GM12878 (cell line): ENCODE measurements around the gene SYNGR4. TPM values are rescaled to one million over a fixed set of nuclear protein-coding genes. Genes with fewer than 3 reads are reported as not detected.
A peak's percentile ranks its signal among the peaks of the same experiment; 100 is the strongest.

Source experiments
- ATAC-seq: fragments of 200-7000 bp; cut with Tn5 transposase; 3 replicates; pipeline ENCODE4 v1.9.1; 2020; ENCODE audit warnings: mild to moderate bottlenecking, moderate library complexity
- BruUV-seq: library from RNA; stranded (reverse); fragments of 400-500 nt; replicated peaks from 2 replicates; lab custom pipeline; 2021; lab: Mats Ljungman, UMichigan
- CTCF ChIA-PET: fragments of 300-600 bp; sonication (Branson Sonifier 250); formaldehyde crosslinking; extraction: SDS; loops from one replicate; lab custom pipeline; 2021; ENCODE audit warnings: inconsistent platforms; lab: Yijun Ruan, JAX
- POLR2A ChIA-PET: fragments of 350-600 bp; formaldehyde crosslinking; extraction: SDS; loops from one replicate; lab custom pipeline; 2021; ENCODE audit warnings: inconsistent platforms; lab: Charles Lee
- RAD21 ChIA-PET: fragments of 300-600 bp; sonication (Branson Sonifier 250); formaldehyde crosslinking; loops from one replicate; lab custom pipeline; 2023; ENCODE audit warnings: antibody characterized with exemption; ENCODE audit not compliant: unreplicated experiment; lab: Charles Lee
- SMC1A ChIA-PET: fragments of 300-600 bp; sonication (Branson Sonifier 250); formaldehyde crosslinking; loops from one replicate; lab custom pipeline; 2023; ENCODE audit not compliant: unreplicated experiment, uncharacterized antibody; lab: Charles Lee
- DNase-seq: peaks from one replicate; pipeline ENCODE4 v3.0.0-alpha.2; 2011; ENCODE audit warnings: low read depth, low spot score
- FAIRE-seq: peaks from 3 replicates; lab custom pipeline; 2011; peaks lifted over from hg19 to GRCh38; lab: Jason Lieb, UNC
- H2AFZ ChIP-seq: 2 replicates; pipeline ENCODE4 v1.6.0; 2011; ENCODE audit warnings: low read depth, low read length, control low read depth; ENCODE audit not compliant: control insufficient read depth
- H3K27ac ChIP-seq: 2 replicates; pipeline ENCODE4 v1.5.1; 2011; ENCODE audit warnings: control low read depth; ENCODE audit not compliant: control insufficient read depth, insufficient read depth
- H3K27me3 ChIP-seq, 2 experiments: replicated peaks in 1 of 2; 2 replicates each; pipeline versions ENCODE4 v1.6.0 to v1.6.1; 2011; ENCODE audit warnings: low read length in 1 of 2; ENCODE audit not compliant: control insufficient read depth in 2 of 2, insufficient read depth in 2 of 2
- H3K36me3 ChIP-seq, 2 experiments: 2 replicates each; pipeline ENCODE4 v1.5.1; 2011; ENCODE audit warnings: low read length in 1 of 2; ENCODE audit not compliant: control insufficient read depth in 2 of 2, insufficient read depth in 2 of 2
- H3K4me1 ChIP-seq: 2 replicates; pipeline ENCODE4 v1.6.1; 2011; ENCODE audit warnings: mild to moderate bottlenecking, low read length, moderate library complexity, mixed read lengths; ENCODE audit not compliant: control insufficient read depth, insufficient read depth
- H3K4me2 ChIP-seq: 2 replicates; pipeline ENCODE4 v1.6.0; 2011; ENCODE audit warnings: control low read depth; ENCODE audit not compliant: control insufficient read depth, insufficient read depth
- H3K4me3 ChIP-seq: fragments of 200-600 bp; sonication (generic); 2 replicates; pipeline ENCODE4 v1.5.1; 2016
- H3K79me2 ChIP-seq: 2 replicates; pipeline ENCODE4 v1.6.0; 2011; ENCODE audit warnings: low read length; ENCODE audit not compliant: control insufficient read depth, insufficient read depth
- H3K9ac ChIP-seq: 2 replicates; pipeline ENCODE4 v1.8.0; 2011; ENCODE audit warnings: low read length, control low read depth, mixed read lengths; ENCODE audit not compliant: control insufficient read depth, insufficient read depth
- H3K9me3 ChIP-seq: replicated peaks from 3 replicates; pipeline ENCODE4 v1.5.1; 2011; ENCODE audit warnings: mild to moderate bottlenecking, low read length; ENCODE audit not compliant: control insufficient read depth, insufficient read depth
- H4K20me1 ChIP-seq: 2 replicates; pipeline ENCODE4 v1.6.0; 2011; ENCODE audit not compliant: control insufficient read depth, insufficient read depth
- ASH2L ChIP-seq: fragments of 300-600, 200-600 bp; sonication (generic); IDR thresholded peaks from 2 replicates; pipeline ENCODE4 v1.6.1; 2017; ENCODE audit warnings: low read depth, mild to moderate bottlenecking, borderline replicate concordance
- CTCF ChIP-seq, 3 experiments: IDR thresholded peaks in 2 of 3; conservative IDR thresholded peaks in 1 of 3; 2 replicates each; pipeline ENCODE4 v1.5.1; 2011; ENCODE audit warnings: low read depth in 3 of 3, low read length in 3 of 3, mild to moderate bottlenecking in 3 of 3, control low read depth in 2 of 3, moderate library complexity in 2 of 3, inconsistent platforms in 1 of 3, mixed read lengths in 1 of 3; ENCODE audit not compliant: control insufficient read depth in 2 of 3, insufficient read depth in 1 of 3; ENCODE audit errors: extremely low read depth in 1 of 3
- DPF2 ChIP-seq: fragments of 450-650 bp; IDR thresholded peaks from 2 replicates; pipeline ENCODE4 v1.6.1; 2017; ENCODE audit warnings: mild to moderate bottlenecking
- HDAC6 ChIP-seq: fragments of 200-600 bp; sonication (generic); IDR thresholded peaks from one replicate; pipeline ENCODE4 v1.8.0; 2017; ENCODE audit warnings: antibody characterized with exemption; ENCODE audit not compliant: unreplicated experiment
- IRF3 ChIP-seq: fragments of 450-650 bp; IDR thresholded peaks from 2 replicates; pipeline ENCODE4 v1.6.1; 2014; ENCODE audit warnings: mild to moderate bottlenecking
- JUNB ChIP-seq: IDR thresholded peaks from 2 replicates; pipeline ENCODE4 v1.6.1; 2016; ENCODE audit warnings: antibody characterized with exemption, mild to moderate bottlenecking
- NFXL1 ChIP-seq: fragments of 450-650 bp; IDR thresholded peaks from 2 replicates; pipeline ENCODE4 v1.6.1; 2017; ENCODE audit warnings: antibody characterized with exemption, mild to moderate bottlenecking, borderline replicate concordance
- NR2F1 ChIP-seq: fragments of 450-650 bp; conservative IDR thresholded peaks from 2 replicates; pipeline ENCODE4 v1.6.1; 2017; ENCODE audit warnings: mild to moderate bottlenecking
- PAX5 ChIP-seq: IDR thresholded peaks from 2 replicates; pipeline ENCODE4 v1.6.1; 2011; ENCODE audit warnings: low read depth, low read length, borderline replicate concordance
- RAD21 ChIP-seq: IDR thresholded peaks from 2 replicates; pipeline ENCODE4 v1.6.1; 2011; ENCODE audit warnings: mild to moderate bottlenecking, low read depth, low read length, moderate library complexity; ENCODE audit not compliant: insufficient read depth
- RB1 ChIP-seq: fragments of 450-650 bp; formaldehyde crosslinking; IDR thresholded peaks from 2 replicates; pipeline ENCODE4 v1.6.1; 2017; ENCODE audit warnings: mild to moderate bottlenecking, borderline replicate concordance
- RUNX3 ChIP-seq: IDR thresholded peaks from 2 replicates; pipeline ENCODE4 v1.6.1; 2012; ENCODE audit warnings: low read length, inconsistent platforms
- SKIL ChIP-seq: fragments of 450-650 bp; IDR thresholded peaks from 2 replicates; pipeline ENCODE4 v1.6.1; 2017; ENCODE audit warnings: mild to moderate bottlenecking, low read depth, inconsistent platforms; ENCODE audit not compliant: poor library complexity, severe bottlenecking
- SMAD5 ChIP-seq: IDR thresholded peaks from 2 replicates; pipeline ENCODE4 v1.6.1; 2016; ENCODE audit warnings: antibody characterized with exemption, low read depth
- YBX1 ChIP-seq: fragments of 450-650 bp; IDR thresholded peaks from 2 replicates; pipeline ENCODE4 v1.6.1; 2016; ENCODE audit warnings: antibody characterized with exemption
- YY1 ChIP-seq: IDR thresholded peaks from 2 replicates; pipeline ENCODE4 v1.6.1; 2011; ENCODE audit warnings: low read depth, mild to moderate bottlenecking, low read length
- ZNF217 ChIP-seq: fragments of 450-650 bp; IDR thresholded peaks from 2 replicates; pipeline ENCODE4 v1.6.1; 2017; ENCODE audit warnings: antibody characterized with exemption, mild to moderate bottlenecking
- ZNF24 ChIP-seq: fragments of 450-650 bp; IDR thresholded peaks from 2 replicates; pipeline ENCODE4 v1.6.1; 2017; ENCODE audit warnings: antibody characterized with exemption, mild to moderate bottlenecking
- WGBS: methylation state at CpG from one replicate; pipeline ENCODE4 v1.1.6; 2016; ENCODE audit warnings: low lambda C conversion rate; ENCODE audit not compliant: insufficient replicate concordance, insufficient coverage; ENCODE audit errors: missing lambda C conversion rate; 5-methylcytosine and 5-hydroxymethylcytosine counted together
- in situ Hi-C: fragments of 300-500 bp; cut with MboI; formaldehyde crosslinking; loops from 9 replicates; pipeline ENCODE4 v1.14.3; 2018; ENCODE audit warnings: mixed read lengths
- intact Hi-C: fragments of 100-400 bp; cut with micrococcal nuclease; formaldehyde crosslinking; loops from one replicate; pipeline ENCODE4 v1.14.2; 2022; ENCODE audit not compliant: unreplicated experiment
- polyA plus RNA-seq, 11 experiments: library from polyadenylated mRNA; depleted of rRNA in 4 of 11; unstranded in 6 of 11; stranded (reverse) in 5 of 11; fragments of >200 nt; fragmentation: Nextera tagmentation in 4 of 11; fragmentation: Illumina TruSeq in 1 of 11; extraction: Ambion mirVana in 4 of 11; extraction: Trizol in 1 of 11; gene quantifications; 1 replicate in 1 of 11; 2 replicates in 10 of 11; pipeline versions ENCODE4 v1.2.1 to v1.2.3, GENCODE V29; 2011 to 2016; ENCODE audit warnings: inconsistent platforms in 2 of 11, missing spikeins in 2 of 11, low read depth in 1 of 11
- total RNA-seq, 4 experiments: library from RNA; depleted of rRNA in 3 of 4; stranded (reverse); fragments of >200 nt in 3 of 4; fragmentation: Illumina TruSeq in 1 of 4; extraction: Trizol in 1 of 4; gene quantifications; 2 replicates each; pipeline versions ENCODE4 v1.2.1 to v1.2.3, GENCODE V29; 2013 to 2021

Gene SYNGR4
- total and polyA plus RNA-seq, 10 of the 15 experiments (the other 5 are each of a cell fraction or from before 2014, with no cell fraction given): 0.08 to 0.72 (median 0.17) TPM; not detected in 6

GRCh38 chr19:48415395-48415794 is 51.2 kb downstream of the SYNGR4 start:
- no peaks in the 10 kb centered on the region for H3K9me3 ChIP-seq
- RAD21 ChIA-PET: no interaction called here
- BruUV-seq: no TSS peak
- H4K20me1 ChIP-seq: no peaks in the 10 kb centered on the region
- no peak for TF ChIP-seq SMAD5
- no peak for TF ChIP-seq JUNB
- no peak for TF ChIP-seq SKIL
- TF ChIP-seq ASH2L: no peak
- TF ChIP-seq NFXL1: no peak
- TF ChIP-seq RUNX3: no peak
- no peak for TF ChIP-seq ZNF217
- no peak for TF ChIP-seq RB1
- TF ChIP-seq NR2F1: no peak
- no peak for TF ChIP-seq IRF3
- no peak for TF ChIP-seq DPF2
- no peak for TF ChIP-seq ZNF24
- no peak for TF ChIP-seq YY1
- no peak for TF ChIP-seq PAX5
- no peak for TF ChIP-seq YBX1
- no peak for TF ChIP-seq HDAC6
- TF ChIP-seq RAD21: no peak
- TF ChIP-seq CTCF (IDR thresholded peaks at IDR 0.05 in 2 of 3, conservative IDR thresholded peaks at IDR 0.05 in 1 of 3; ENCODE audit: control insufficient read depth in 2 of 3, extremely low read depth in 1 of 3, insufficient read depth in 1 of 3, low read depth in 3 of 3, low read length in 3 of 3): no peak
- DNase-seq (no peak), ATAC-seq (peak; percentile 73), FAIRE-seq (peak; percentile 75)
- H2AFZ ChIP-seq: no peak overlapping the region
- H3K4me3 ChIP-seq: no peak overlapping the region
- SMC1A ChIA-PET: no interaction called here
- POLR2A ChIA-PET: no interaction called here
- no peaks in the 10 kb centered on the region for H3K36me3 ChIP-seq
- no peaks in the 10 kb centered on the region; a peak in 1 of 4 replicates for H3K27me3 ChIP-seq
- 0 out of 2 replicates have a peak overlapping the region, but pooled peaks have one; percentile 24 for H3K4me2 ChIP-seq
- in situ Hi-C loops: no loop called here
- CTCF ChIA-PET: interaction anchor here (1.2 kb wide), 1 partner anchor 24 kb away, joined by 3 read pairs; the partner anchor contains the start of gene KDELR1
- intact Hi-C loops: no loop called here
- no peaks in the 10 kb centered on the region for H3K79me2 ChIP-seq
- peaks cover 8% of the 10 kb centered on the region for H3K4me1 ChIP-seq
- no peak overlapping the region for H3K27ac ChIP-seq
- 10% methylated on average over 9 of the region's 14 CpGs for WGBS
- no peak overlapping the region for H3K9ac ChIP-seq
